ENCODE results near the gene FAM89A. TPM values are rescaled to one million over a fixed set of nuclear protein-coding genes. Genes with fewer than 3 reads are reported as not detected.

The FAM89A gene
- polyA plus RNA-seq, 1 of the 3 experiments (the other 2 are of a cell fraction): 2.7 TPM

- Histone ChIP-seq H3F3A (replicated peaks; ENCODE audit: insufficient read depth) (no peaks in the 10 kb centered on the region), H3K9ac (no peak overlapping the region), H3K27me3 (ENCODE audit: insufficient read depth) (no peaks in the 10 kb centered on the region), H3K79me2 (ENCODE audit: insufficient read depth) (no peaks in the 10 kb centered on the region), H3K36me3 (replicated peaks in 1 of 2; ENCODE audit: control insufficient read depth in 1 of 2, insufficient read depth in 2 of 2, low read length in 1 of 2) (no peaks in the 10 kb centered on the region), H3K4me2 (no peak overlapping the region), H3K4me1 (ENCODE audit: control insufficient read depth in 1 of 2, insufficient read depth in 2 of 2, low read depth in 1 of 2, low read length in 1 of 2) (peaks cover 0 to 7% of the 10 kb centered on the region in 2 experiments; a peak in 2 of 4 replicates), H3K27ac (ENCODE audit: low read depth in 2 of 2, low read length in 1 of 2) (no peak overlapping the region), H4K20me1 (ENCODE audit: insufficient read depth) (no peaks in the 10 kb centered on the region), H3K9me2 (no peaks in the 10 kb centered on the region), H3K9me3 (no peaks in the 10 kb centered on the region), H2AFZ (ENCODE audit: low read depth) (no peak overlapping the region), H3K4me3 (ENCODE audit: low read depth in 2 of 2, low read length in 1 of 2) (no peak overlapping the region)
- CTCF ChIA-PET: no interaction called here
- DNase-seq: no peak
- POLR2A ChIA-PET: no interaction called here
- TF ChIP-seq GATA2 (CRISPR knock-in tag; IDR thresholded peaks at IDR 0.05) (no peak), ZBTB33 (IDR thresholded peaks at IDR 0.05; ENCODE audit: borderline replicate concordance, low read depth) (no peak), RFX5 (IDR thresholded peaks at IDR 0.05; ENCODE audit: low read length) (no peak), GABPA (IDR thresholded peaks at IDR 0.05; ENCODE audit: low read depth) (no peak), NRF1 (IDR thresholded peaks at IDR 0.05; ENCODE audit: low read depth, low read length) (no peak), REST (IDR thresholded peaks at IDR 0.05; ENCODE audit: low read depth, low read length) (no peak), ELF1 (IDR thresholded peaks at IDR 0.05) (no peak), POLR2AphosphoS5 (IDR thresholded peaks at IDR 0.05; ENCODE audit: low read depth, low read length) (no peak), TAF1 (IDR thresholded peaks at IDR 0.05; ENCODE audit: borderline replicate concordance, low read depth, low read length) (no peak), FOXM1 (IDR thresholded peaks at IDR 0.05; ENCODE audit: low read depth) (no peak), IRF3 (IDR thresholded peaks at IDR 0.05; ENCODE audit: low read depth, low read length) (no peak), SMC3 (IDR thresholded peaks at IDR 0.05; ENCODE audit: low read depth, low read length) (no peak), MAX (IDR thresholded peaks at IDR 0.05; ENCODE audit: low read depth) (no peak), RAD21 (IDR thresholded peaks at IDR 0.05; ENCODE audit: low read length) (no peak), CTCF (IDR thresholded peaks at IDR 0.05) (no peak), EZH2phosphoT487 (IDR thresholded peaks at IDR 0.05; ENCODE audit: borderline replicate concordance, low read depth) (no peak), JUND (IDR thresholded peaks at IDR 0.05) (no peak), MXI1 (IDR thresholded peaks at IDR 0.05; ENCODE audit: low read depth, low read length) (no peak), CHD2 (IDR thresholded peaks at IDR 0.05; ENCODE audit: low read length, partially characterized antibody) (no peak), RCOR1 (IDR thresholded peaks at IDR 0.05; ENCODE audit: low read length) (no peak)
Observed at GRCh38 chr1:231055271-231055670, 15.2 kb upstream of the FAM89A start.
